Neuron (in vitro differentiated cells): Measurements from ENCODE around the gene OR1L4.

Experiments used
- H2AFZ ChIP-seq: one replicate; pipeline ENCODE4 v1.6.1; 2013; ENCODE audit warnings: low read depth, mild to moderate bottlenecking, inconsistent platforms, low read length, moderate library complexity
- H3K27me3 ChIP-seq: one replicate; pipeline ENCODE4 v1.6.1; 2013; ENCODE audit warnings: low read length; ENCODE audit not compliant: insufficient read depth
- H3K36me3 ChIP-seq: one replicate; pipeline ENCODE4 v1.6.1; 2013; ENCODE audit warnings: low read length; ENCODE audit not compliant: insufficient read depth
- H3K4me1 ChIP-seq: one replicate; pipeline ENCODE4 v1.6.1; 2013; ENCODE audit warnings: low read length; ENCODE audit not compliant: insufficient read depth
- H3K4me3 ChIP-seq: 2 replicates; pipeline ENCODE4 v1.5.1; 2013; ENCODE audit warnings: mild to moderate bottlenecking, low read length, moderate library complexity
- H3K9me3 ChIP-seq: one replicate; pipeline ENCODE4 v1.6.1; 2013; ENCODE audit warnings: low read length

Gene OR1L4, protein sequence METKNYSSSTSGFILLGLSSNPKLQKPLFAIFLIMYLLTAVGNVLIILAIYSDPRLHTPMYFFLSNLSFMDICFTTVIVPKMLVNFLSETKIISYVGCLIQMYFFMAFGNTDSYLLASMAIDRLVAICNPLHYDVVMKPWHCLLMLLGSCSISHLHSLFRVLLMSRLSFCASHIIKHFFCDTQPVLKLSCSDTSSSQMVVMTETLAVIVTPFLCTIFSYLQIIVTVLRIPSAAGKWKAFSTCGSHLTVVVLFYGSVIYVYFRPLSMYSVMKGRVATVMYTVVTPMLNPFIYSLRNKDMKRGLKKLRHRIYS

GRCh38 chr9:122723690-122724089 lies at the start of gene OR1L4:
Gene OR1L4 (plus strand): TSS chr9:122723990. CDS start chr9:122723990, 0 bp downstream.
- Histone ChIP-seq H3K4me1 (no peaks in the 10 kb centered on the region), H3K9me3 (peaks cover 8% of the 10 kb centered on the region), H2AFZ (no peak within 1 kb of the TSS), H3K27me3 (no peaks in the 10 kb centered on the region), H3K36me3 (no peaks in the 10 kb centered on the region), H3K4me3 (no peak within 1 kb of the TSS)

DNA sequence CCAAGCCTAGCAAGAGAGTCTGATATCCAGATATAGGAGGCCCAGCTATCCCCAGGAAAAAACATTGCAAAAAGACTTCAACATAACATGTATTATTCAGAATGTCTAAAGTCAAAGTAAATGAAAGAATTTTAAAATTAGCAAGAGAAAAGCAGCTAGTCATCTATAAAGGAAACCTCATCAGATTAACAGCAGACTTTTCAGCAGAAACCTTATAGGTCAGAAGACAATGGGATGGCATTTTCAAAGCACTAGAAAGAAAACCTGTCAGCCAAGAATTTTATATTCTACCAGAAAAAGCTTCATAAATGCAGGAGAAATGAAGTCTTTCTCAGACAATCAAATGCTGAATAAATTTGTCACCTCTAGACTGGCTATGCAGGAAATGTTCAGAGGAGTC lies 38.9 kb upstream of the OR1L4 start:
- Histone ChIP-seq H3K27me3 (no peaks in the 10 kb centered on the region), H2AFZ (no peak overlapping the region), H3K9me3 (no peaks in the 10 kb centered on the region), H3K4me3 (no peak overlapping the region), H3K36me3 (no peaks in the 10 kb centered on the region), H3K4me1 (peaks cover 10% of the 10 kb centered on the region)

DNA sequence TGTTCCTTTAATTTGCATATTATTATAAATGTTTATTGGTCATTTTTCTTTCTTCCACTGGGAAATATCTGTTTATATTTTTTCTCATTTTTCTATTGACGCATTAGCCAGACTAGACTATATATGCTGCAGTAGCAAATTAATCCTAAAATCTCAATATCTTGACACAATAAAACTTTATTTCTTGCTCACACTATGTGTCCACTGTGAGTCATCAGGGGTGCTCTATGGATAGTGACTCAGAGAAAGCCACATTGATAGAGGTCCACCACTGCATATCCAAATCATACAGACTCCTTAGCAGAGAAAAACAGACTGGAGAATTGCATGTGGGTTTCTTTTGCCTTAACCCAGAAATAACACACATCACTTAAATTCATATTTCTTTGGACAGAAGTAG lies 28.1 kb upstream of the OR1L4 start:
- Histone ChIP-seq H3K27me3 (peaks cover 6% of the 10 kb centered on the region), H3K9me3 (no peaks in the 10 kb centered on the region)

GRCh38 chr9:122718038-122718437 lies 5.8 kb upstream of the OR1L4 start:
- no peaks in the 10 kb centered on the region for H3K36me3 ChIP-seq
- H3K9me3 ChIP-seq, result no peaks in the 10 kb centered on the region

More for the DNA sequence above, 28.1 kb upstream of the OR1L4 start:
- Histone ChIP-seq H3K36me3 (no peaks in the 10 kb centered on the region), H3K4me1 (no peaks in the 10 kb centered on the region), H3K4me3 (no peak overlapping the region), H2AFZ (no peak overlapping the region)

DNA sequence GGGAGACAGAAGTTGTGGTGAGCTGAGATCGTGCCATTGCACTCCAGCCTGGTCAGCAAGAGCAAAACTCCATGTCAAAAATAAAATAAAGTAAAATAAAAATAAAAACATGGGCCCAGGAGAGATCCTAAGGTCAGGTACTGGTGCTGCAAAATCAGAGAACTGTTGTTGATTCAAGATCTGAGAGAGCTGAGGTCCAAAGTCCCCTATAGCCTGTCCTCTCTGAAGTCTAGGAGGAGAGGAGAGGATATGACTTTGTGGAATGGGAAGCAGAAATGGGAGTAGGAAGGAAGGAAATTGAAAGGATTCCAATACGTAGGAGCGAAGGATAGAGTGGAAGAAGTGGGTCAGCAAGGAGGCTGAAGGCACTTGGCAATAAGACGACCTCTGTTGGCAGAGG lies 4.6 kb upstream of the OR1L4 start:
- Histone ChIP-seq H2AFZ (no peak overlapping the region), H3K4me1 (no peaks in the 10 kb centered on the region), H3K4me3 (no peak overlapping the region), H3K9me3 (no peaks in the 10 kb centered on the region), H3K27me3 (no peaks in the 10 kb centered on the region), H3K36me3 (no peaks in the 10 kb centered on the region)

More at GRCh38 chr9:122718038-122718437, 5.8 kb upstream of the OR1L4 start:
- no peak overlapping the region for H3K4me3 ChIP-seq
- H3K4me1 ChIP-seq, result no peaks in the 10 kb centered on the region
- H3K27me3 ChIP-seq, result no peaks in the 10 kb centered on the region
- no peak overlapping the region for H2AFZ ChIP-seq

DNA sequence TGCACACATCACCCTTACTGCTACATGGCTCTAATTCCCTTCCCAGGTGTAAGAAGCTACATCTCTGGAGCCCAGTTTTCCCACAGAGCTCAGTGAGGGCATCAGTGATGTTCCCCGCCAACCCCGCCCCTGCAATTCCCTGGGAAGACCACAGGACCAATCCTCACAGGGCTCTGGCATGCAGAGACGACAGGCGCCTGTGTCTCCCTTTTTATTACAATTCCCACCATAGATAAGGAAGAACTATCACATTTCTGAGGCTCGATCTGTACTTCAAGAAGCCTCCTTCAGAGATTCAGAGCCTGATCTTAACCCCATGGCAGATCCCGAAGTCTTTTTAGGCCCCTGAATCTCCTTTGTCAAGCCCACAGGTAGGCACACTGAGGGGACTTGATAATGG lies 18.2 kb downstream of the OR1L4 start, which contains the start of gene OR1L6:
Gene OR1L6, plus strand, starts transcription at position 301 of the 400 bp plus-strand sequence. CDS start 7,545 bp downstream, outside the sequence.
- Histone ChIP-seq H3K4me3 (no peak within 1 kb of the TSS), H3K4me1 (no peaks in the 10 kb centered on the region), H2AFZ (no peak within 1 kb of the TSS), H3K27me3 (no peaks in the 10 kb centered on the region), H3K9me3 (no peaks in the 10 kb centered on the region), H3K36me3 (no peaks in the 10 kb centered on the region)

- Histone ChIP-seq H2AFZ (no peak overlapping the region), H3K27me3 (peaks cover 6% of the 10 kb centered on the region), H3K4me3 (no peak overlapping the region), H3K9me3 (no peaks in the 10 kb centered on the region), H3K36me3 (no peaks in the 10 kb centered on the region), H3K4me1 (no peaks in the 10 kb centered on the region)
Observed at GRCh38 chr9:122754825-122755224, 31.0 kb downstream of the OR1L4 start.

GRCh38 chr9:122767817-122768216 lies 44.0 kb downstream of the OR1L4 start:
- H3K9me3 ChIP-seq, result no peaks in the 10 kb centered on the region
- no peak overlapping the region for H3K4me3 ChIP-seq
- H3K27me3 ChIP-seq, result no peaks in the 10 kb centered on the region
- no peak overlapping the region for H2AFZ ChIP-seq
- H3K4me1 ChIP-seq, result no peaks in the 10 kb centered on the region
- H3K36me3 ChIP-seq, result no peaks in the 10 kb centered on the region
